ENCODE results near the gene SMARCC2. TPM values are rescaled to one million over a fixed set of nuclear protein-coding genes. Genes with fewer than 3 reads are reported as not detected.

SMARCC2 gene
- total and polyA plus RNA-seq, 2 of the 13 experiments (the other 11 are each of a cell fraction or from before 2014, with no cell fraction given): 21.3 to 24.1 TPM

GRCh38 chr12:56119361-56119796, 69.9 kb downstream of the SMARCC2 start (continued):
- TF ChIP-seq LBX2 (CRISPR knock-in tag; IDR thresholded peaks at IDR 0.05; ENCODE audit: borderline replicate concordance): no peak
- no peak for TF ChIP-seq ZNF3 (CRISPR knock-in tag; IDR thresholded peaks at IDR 0.05)
- TF ChIP-seq, protein P1, sequence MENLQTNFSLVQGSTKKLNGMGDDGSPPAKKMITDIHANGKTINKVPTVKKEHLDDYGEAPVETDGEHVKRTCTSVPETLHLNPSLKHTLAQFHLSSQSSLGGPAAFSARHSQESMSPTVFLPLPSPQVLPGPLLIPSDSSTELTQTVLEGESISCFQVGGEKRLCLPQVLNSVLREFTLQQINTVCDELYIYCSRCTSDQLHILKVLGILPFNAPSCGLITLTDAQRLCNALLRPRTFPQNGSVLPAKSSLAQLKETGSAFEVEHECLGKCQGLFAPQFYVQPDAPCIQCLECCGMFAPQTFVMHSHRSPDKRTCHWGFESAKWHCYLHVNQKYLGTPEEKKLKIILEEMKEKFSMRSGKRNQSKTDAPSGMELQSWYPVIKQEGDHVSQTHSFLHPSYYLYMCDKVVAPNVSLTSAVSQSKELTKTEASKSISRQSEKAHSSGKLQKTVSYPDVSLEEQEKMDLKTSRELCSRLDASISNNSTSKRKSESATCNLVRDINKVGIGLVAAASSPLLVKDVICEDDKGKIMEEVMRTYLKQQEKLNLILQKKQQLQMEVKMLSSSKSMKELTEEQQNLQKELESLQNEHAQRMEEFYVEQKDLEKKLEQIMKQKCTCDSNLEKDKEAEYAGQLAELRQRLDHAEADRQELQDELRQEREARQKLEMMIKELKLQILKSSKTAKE (CRISPR knock-in tag; IDR thresholded peaks at IDR 0.05; ENCODE audit: borderline replicate concordance): no peak
- TF ChIP-seq, protein P2, sequence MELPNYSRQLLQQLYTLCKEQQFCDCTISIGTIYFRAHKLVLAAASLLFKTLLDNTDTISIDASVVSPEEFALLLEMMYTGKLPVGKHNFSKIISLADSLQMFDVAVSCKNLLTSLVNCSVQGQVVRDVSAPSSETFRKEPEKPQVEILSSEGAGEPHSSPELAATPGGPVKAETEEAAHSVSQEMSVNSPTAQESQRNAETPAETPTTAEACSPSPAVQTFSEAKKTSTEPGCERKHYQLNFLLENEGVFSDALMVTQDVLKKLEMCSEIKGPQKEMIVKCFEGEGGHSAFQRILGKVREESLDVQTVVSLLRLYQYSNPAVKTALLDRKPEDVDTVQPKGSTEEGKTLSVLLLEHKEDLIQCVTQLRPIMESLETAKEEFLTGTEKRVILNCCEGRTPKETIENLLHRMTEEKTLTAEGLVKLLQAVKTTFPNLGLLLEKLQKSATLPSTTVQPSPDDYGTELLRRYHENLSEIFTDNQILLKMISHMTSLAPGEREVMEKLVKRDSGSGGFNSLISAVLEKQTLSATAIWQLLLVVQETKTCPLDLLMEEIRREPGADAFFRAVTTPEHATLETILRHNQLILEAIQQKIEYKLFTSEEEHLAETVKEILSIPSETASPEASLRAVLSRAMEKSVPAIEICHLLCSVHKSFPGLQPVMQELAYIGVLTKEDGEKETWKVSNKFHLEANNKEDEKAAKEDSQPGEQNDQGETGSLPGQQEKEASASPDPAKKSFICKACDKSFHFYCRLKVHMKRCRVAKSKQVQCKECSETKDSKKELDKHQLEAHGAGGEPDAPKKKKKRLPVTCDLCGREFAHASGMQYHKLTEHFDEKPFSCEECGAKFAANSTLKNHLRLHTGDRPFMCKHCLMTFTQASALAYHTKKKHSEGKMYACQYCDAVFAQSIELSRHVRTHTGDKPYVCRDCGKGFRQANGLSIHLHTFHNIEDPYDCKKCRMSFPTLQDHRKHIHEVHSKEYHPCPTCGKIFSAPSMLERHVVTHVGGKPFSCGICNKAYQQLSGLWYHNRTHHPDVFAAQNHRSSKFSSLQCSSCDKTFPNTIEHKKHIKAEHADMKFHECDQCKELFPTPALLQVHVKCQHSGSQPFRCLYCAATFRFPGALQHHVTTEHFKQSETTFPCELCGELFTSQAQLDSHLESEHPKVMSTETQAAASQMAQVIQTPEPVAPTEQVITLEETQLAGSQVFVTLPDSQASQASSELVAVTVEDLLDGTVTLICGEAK (IDR thresholded peaks at IDR 0.05): no peak
- TF ChIP-seq, protein P2 (CRISPR knock-in tag; IDR thresholded peaks at IDR 0.05): no peak
- TF ChIP-seq NAIF1 (CRISPR knock-in tag; IDR thresholded peaks at IDR 0.05; ENCODE audit: borderline replicate concordance): no peak
- no peak for TF ChIP-seq ZSCAN20 (CRISPR knock-in tag; IDR thresholded peaks at IDR 0.05; ENCODE audit: borderline replicate concordance)
- TF ChIP-seq NFATC3 (CRISPR knock-in tag; IDR thresholded peaks at IDR 0.05): no peak
- TF ChIP-seq KAT2B (IDR thresholded peaks at IDR 0.05; ENCODE audit: borderline replicate concordance, low read depth, low read length): no peak
- TF ChIP-seq TOPORS (CRISPR knock-in tag; IDR thresholded peaks at IDR 0.05): no peak
- no peak for TF ChIP-seq CSRNP1 (CRISPR knock-in tag; IDR thresholded peaks at IDR 0.05)
- TF ChIP-seq ZSCAN25 (CRISPR knock-in tag; IDR thresholded peaks at IDR 0.05): no peak
- TF ChIP-seq DNMT1 (CRISPR knock-in tag; IDR thresholded peaks at IDR 0.05): no peak
- no peak for TF ChIP-seq ZNF75D (CRISPR knock-in tag; IDR thresholded peaks at IDR 0.05; ENCODE audit: borderline replicate concordance)
- TF ChIP-seq PITX1 (CRISPR knock-in tag; IDR thresholded peaks at IDR 0.05): peak; percentile 84
- no peak for TF ChIP-seq ZNF138 (CRISPR knock-in tag; IDR thresholded peaks at IDR 0.05; ENCODE audit: low read depth)
